Fibroblast of lung (primary cell): ENCODE measurements around the gene NPM3. TPM values are rescaled to one million over a fixed set of nuclear protein-coding genes. Genes with fewer than 3 reads are reported as not detected.

ENCODE experiments used
- DNase-seq, 2 donors: peaks; one replicate each; pipeline versions ENCODE4 v3.0.0 to v3.0.0-alpha.2; 2010; ENCODE audit warnings: low read depth in 2 of 2
- H2AFZ ChIP-seq: 2 replicates; pipeline ENCODE4 v1.5.1; 2012; ENCODE audit warnings: low read length, control low read depth, inconsistent platforms
- H3K27ac ChIP-seq: 2 replicates; pipeline ENCODE4 v1.5.1; 2011; ENCODE audit warnings: low read length, control low read depth; ENCODE audit not compliant: insufficient read depth
- H3K27me3 ChIP-seq: 2 replicates; pipeline ENCODE4 v1.5.1; 2011; ENCODE audit warnings: mild to moderate bottlenecking, low read length; ENCODE audit not compliant: control insufficient read depth, insufficient read depth
- H3K36me3 ChIP-seq: 2 replicates; pipeline ENCODE4 v1.5.1; 2011; ENCODE audit warnings: low read length; ENCODE audit not compliant: control insufficient read depth, insufficient read depth
- H3K4me1 ChIP-seq: 2 replicates; pipeline ENCODE4 v1.5.1; 2011; ENCODE audit warnings: low read length; ENCODE audit not compliant: control insufficient read depth, insufficient read depth; ENCODE audit errors: extremely low read depth
- H3K4me2 ChIP-seq: 2 replicates; pipeline ENCODE4 v1.5.1; 2011; ENCODE audit warnings: low read length, control low read depth; ENCODE audit not compliant: insufficient read depth; ENCODE audit errors: extremely low read depth
- H3K4me3 ChIP-seq, 4 experiments: fragments of 200-600 bp in 1 of 4; sonication (generic) in 1 of 4; replicated peaks in 1 of 4; 2 replicates each; pipeline ENCODE4 v1.5.1; 2011 to 2016; ENCODE audit warnings: low read length in 4 of 4, low read depth in 3 of 4, mild to moderate bottlenecking in 3 of 4, control low read depth in 2 of 4, inconsistent platforms in 1 of 4, mixed read lengths in 1 of 4; ENCODE audit not compliant: insufficient read depth in 1 of 4; ENCODE audit errors: control extremely low read depth in 1 of 4
- H3K79me2 ChIP-seq: 2 replicates; pipeline ENCODE4 v1.5.1; 2012; ENCODE audit warnings: mild to moderate bottlenecking, low read length, inconsistent platforms; ENCODE audit not compliant: control insufficient read depth, insufficient read depth
- H3K9ac ChIP-seq: 2 replicates; pipeline ENCODE4 v1.5.1; 2011; ENCODE audit warnings: mild to moderate bottlenecking, low read length, control low read depth; ENCODE audit not compliant: insufficient read depth
- H3K9me3 ChIP-seq: 2 replicates; pipeline ENCODE4 v1.5.1; 2012; ENCODE audit warnings: low read depth, low read length; ENCODE audit not compliant: control insufficient read depth, insufficient read depth
- H4K20me1 ChIP-seq: 2 replicates; pipeline ENCODE4 v1.5.1; 2011; ENCODE audit warnings: low read length; ENCODE audit not compliant: control insufficient read depth, insufficient read depth; ENCODE audit errors: extremely low read depth
- EZH2 ChIP-seq: IDR thresholded peaks from 2 replicates; pipeline ENCODE4 v1.5.1; 2012; ENCODE audit warnings: low read length, control low read depth, mild to moderate bottlenecking; ENCODE audit errors: missing control alignments
- polyA plus RNA-seq, 2 donors: library from polyadenylated mRNA; depleted of rRNA in 1 of 2; stranded (reverse) in 1 of 2; unstranded in 1 of 2; fragments of >200 nt; gene quantifications; 2 replicates each; pipeline ENCODE4 v1.2.1, GENCODE V29; 2011 to 2012; ENCODE audit warnings: missing spikeins in 1 of 2
- total RNA-seq: library from RNA; depleted of rRNA; stranded (reverse); fragments of >200 nt; gene quantifications from 2 replicates; pipeline ENCODE4 v1.2.1, GENCODE V29; 2014
- TF ChIP-seq, protein P1 (sequence below), 2 donors: IDR thresholded peaks in 1 of 2; conservative IDR thresholded peaks in 1 of 2; 1 replicate in 1 of 2; 2 replicates in 1 of 2; pipeline ENCODE4 v1.5.1; 2011 to 2012; ENCODE audit warnings: low read length in 2 of 2, control low read depth in 1 of 2, inconsistent platforms in 1 of 2, low read depth in 1 of 2, mild to moderate bottlenecking in 1 of 2

The NPM3 gene
- total and polyA plus RNA-seq, 2 donors (not counting 1 experiment from before 2014, with no cell fraction given), result 29.1 to 80.8 TPM

GRCh38 chr10:101770331-101771215, 12.7 kb downstream of the NPM3 start:
- H3K9ac ChIP-seq, result no peak overlapping the region
- peaks cover 65% of the 10 kb centered on the region for H3K27me3 ChIP-seq
- no peak for DNase-seq
- no peak overlapping the region for H3K4me3 ChIP-seq
- H3K9me3 ChIP-seq, result no peaks in the 10 kb centered on the region
- H3K4me2 ChIP-seq, result no peak overlapping the region
- no peaks in the 10 kb centered on the region for H3K4me1 ChIP-seq
- no peak overlapping the region for H3K27ac ChIP-seq
- H2AFZ ChIP-seq, result no peak overlapping the region
- H3K79me2 ChIP-seq, result no peaks in the 10 kb centered on the region
- no peak for TF ChIP-seq EZH2
- TF ChIP-seq, protein P1, sequence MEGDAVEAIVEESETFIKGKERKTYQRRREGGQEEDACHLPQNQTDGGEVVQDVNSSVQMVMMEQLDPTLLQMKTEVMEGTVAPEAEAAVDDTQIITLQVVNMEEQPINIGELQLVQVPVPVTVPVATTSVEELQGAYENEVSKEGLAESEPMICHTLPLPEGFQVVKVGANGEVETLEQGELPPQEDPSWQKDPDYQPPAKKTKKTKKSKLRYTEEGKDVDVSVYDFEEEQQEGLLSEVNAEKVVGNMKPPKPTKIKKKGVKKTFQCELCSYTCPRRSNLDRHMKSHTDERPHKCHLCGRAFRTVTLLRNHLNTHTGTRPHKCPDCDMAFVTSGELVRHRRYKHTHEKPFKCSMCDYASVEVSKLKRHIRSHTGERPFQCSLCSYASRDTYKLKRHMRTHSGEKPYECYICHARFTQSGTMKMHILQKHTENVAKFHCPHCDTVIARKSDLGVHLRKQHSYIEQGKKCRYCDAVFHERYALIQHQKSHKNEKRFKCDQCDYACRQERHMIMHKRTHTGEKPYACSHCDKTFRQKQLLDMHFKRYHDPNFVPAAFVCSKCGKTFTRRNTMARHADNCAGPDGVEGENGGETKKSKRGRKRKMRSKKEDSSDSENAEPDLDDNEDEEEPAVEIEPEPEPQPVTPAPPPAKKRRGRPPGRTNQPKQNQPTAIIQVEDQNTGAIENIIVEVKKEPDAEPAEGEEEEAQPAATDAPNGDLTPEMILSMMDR (conservative IDR thresholded peaks at IDR 0.05 in 1 of 2, IDR thresholded peaks at IDR 0.05 in 1 of 2; ENCODE audit: low read depth in 1 of 2, low read length in 2 of 2), result no peak
- H4K20me1 ChIP-seq, result no peaks in the 10 kb centered on the region
- no peaks in the 10 kb centered on the region for H3K36me3 ChIP-seq

- no peak for DNase-seq
- no peak overlapping the region for H2AFZ ChIP-seq
- H3K79me2 ChIP-seq, result no peaks in the 10 kb centered on the region
- no peak overlapping the region for H3K4me3 ChIP-seq
- H3K4me2 ChIP-seq, result no peak overlapping the region
- no peaks in the 10 kb centered on the region for H4K20me1 ChIP-seq
- H3K4me1 ChIP-seq, result no peaks in the 10 kb centered on the region
- no peak overlapping the region for H3K9ac ChIP-seq
- H3K9me3 ChIP-seq, result no peaks in the 10 kb centered on the region
- no peak overlapping the region for H3K27ac ChIP-seq
- peaks cover 64% of the 10 kb centered on the region for H3K27me3 ChIP-seq
- TF ChIP-seq EZH2, result no peak
- TF ChIP-seq, protein P1 (conservative IDR thresholded peaks at IDR 0.05 in 1 of 2, IDR thresholded peaks at IDR 0.05 in 1 of 2; ENCODE audit: low read depth in 1 of 2, low read length in 2 of 2), result no peak
- no peaks in the 10 kb centered on the region for H3K36me3 ChIP-seq
Measured at GRCh38 chr10:101769541-101770180, 13.6 kb downstream of the NPM3 start.

GRCh38 chr10:101768791-101769170, 14.5 kb downstream of the NPM3 start:
- DNase-seq, result no peak
- Histone ChIP-seq H3K4me2 (no peak overlapping the region), H4K20me1 (no peaks in the 10 kb centered on the region), H3K36me3 (no peaks in the 10 kb centered on the region), H3K27ac (no peak overlapping the region), H3K9me3 (no peaks in the 10 kb centered on the region), H3K4me1 (no peaks in the 10 kb centered on the region), H3K9ac (no peak overlapping the region), H3K4me3 (no peak overlapping the region), H3K27me3 (peaks cover 58% of the 10 kb centered on the region), H3K79me2 (no peaks in the 10 kb centered on the region), H2AFZ (no peak overlapping the region)
- no peak for TF ChIP-seq EZH2
- TF ChIP-seq, protein P1 (conservative IDR thresholded peaks at IDR 0.05 in 1 of 2, IDR thresholded peaks at IDR 0.05 in 1 of 2; ENCODE audit: low read depth in 1 of 2, low read length in 2 of 2), result no peak
